Prostate gland (tissue), 2 donors: ENCODE measurements around the gene VAMP1.

Source experiments
- CTCF ChIP-seq, 4 experiments: fragments of 200-600 bp in 2 of 4; fragments of 450-650 bp in 2 of 4; sonication (generic) in 2 of 4; IDR thresholded peaks; 1 replicate in 3 of 4; 2 replicates in 1 of 4; pipeline ENCODE4 v1.5.1; 2016 to 2019; ENCODE audit warnings: antibody characterized with exemption in 4 of 4, mild to moderate bottlenecking in 2 of 4, moderate library complexity in 2 of 4
- POLR2A ChIP-seq: fragments of 450-650 bp; IDR thresholded peaks from one replicate; pipeline ENCODE4 v1.6.1; 2016; ENCODE audit warnings: antibody characterized with exemption, mild to moderate bottlenecking
- POLR2AphosphoS5 ChIP-seq: sonication (generic); formaldehyde crosslinking; IDR thresholded peaks from one replicate; pipeline ENCODE4 v1.6.1; 2017; ENCODE audit warnings: antibody characterized with exemption

- TF ChIP-seq CTCF (IDR thresholded peaks at IDR 0.05) (peak; percentile 80 to 94 (median 92)), POLR2A (no peak), POLR2AphosphoS5 (peak; percentile 93)
Measured at GRCh38 chr12:6423267-6424007, 47.0 kb downstream of the VAMP1 start.
